AG09309 (cell line): ENCODE data around the gene YPEL1.

ENCODE experiments used
- DNase-seq: peaks from one replicate; pipeline ENCODE4 v3.0.0-alpha.2; 2010; ENCODE audit warnings: low read depth
- H3K4me3 ChIP-seq: 2 replicates; pipeline ENCODE4 v1.5.1; 2011; ENCODE audit warnings: mild to moderate bottlenecking, low read depth, low read length, moderate library complexity; ENCODE audit not compliant: control insufficient read depth
- TF ChIP-seq, protein P1 (sequence below): IDR thresholded peaks from 2 replicates; pipeline ENCODE4 v1.5.1; 2011; ENCODE audit warnings: mild to moderate bottlenecking, low read depth, low read length, inconsistent platforms; ENCODE audit not compliant: insufficient read depth, control insufficient read depth; ENCODE audit errors: missing control alignments

The YPEL1 gene

DNA sequence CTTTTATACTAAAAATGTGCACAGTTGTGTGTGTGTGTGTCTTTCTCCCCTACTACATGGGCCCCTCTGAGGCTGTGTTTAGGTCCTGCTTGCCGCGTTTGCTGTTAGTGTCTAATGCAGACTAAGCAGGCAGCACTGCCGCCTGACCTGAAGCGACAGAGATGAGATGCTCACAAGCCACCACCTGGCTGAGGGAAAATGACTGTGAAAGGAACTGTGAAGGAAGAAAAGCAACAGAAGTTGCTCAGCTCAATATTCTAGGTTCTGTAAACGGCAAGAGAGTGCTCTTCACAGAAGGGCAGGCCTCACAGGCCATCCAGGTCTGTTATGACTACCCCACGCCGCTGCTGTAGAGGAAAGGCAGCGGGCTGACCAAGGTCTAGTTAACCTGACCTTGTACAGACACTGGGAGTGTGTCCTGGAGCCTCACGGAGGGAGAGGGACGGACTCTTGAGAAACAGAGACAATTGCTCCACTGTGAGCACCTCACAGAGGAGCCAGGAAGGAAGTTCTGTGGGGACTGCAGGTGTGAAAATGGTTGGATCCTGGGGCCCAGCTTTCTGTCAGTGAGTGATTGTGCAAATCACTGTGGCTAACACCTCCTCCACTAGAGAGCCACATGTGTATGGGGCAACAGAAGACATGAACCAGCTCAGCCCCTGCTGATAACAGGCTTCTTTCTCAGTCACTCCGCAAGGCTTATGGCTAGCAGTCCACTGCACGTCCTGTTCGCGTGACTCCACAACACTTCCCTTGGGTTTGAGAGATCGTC is 31.3 kb upstream of the YPEL1 start:
- no peak for DNase-seq

DNA sequence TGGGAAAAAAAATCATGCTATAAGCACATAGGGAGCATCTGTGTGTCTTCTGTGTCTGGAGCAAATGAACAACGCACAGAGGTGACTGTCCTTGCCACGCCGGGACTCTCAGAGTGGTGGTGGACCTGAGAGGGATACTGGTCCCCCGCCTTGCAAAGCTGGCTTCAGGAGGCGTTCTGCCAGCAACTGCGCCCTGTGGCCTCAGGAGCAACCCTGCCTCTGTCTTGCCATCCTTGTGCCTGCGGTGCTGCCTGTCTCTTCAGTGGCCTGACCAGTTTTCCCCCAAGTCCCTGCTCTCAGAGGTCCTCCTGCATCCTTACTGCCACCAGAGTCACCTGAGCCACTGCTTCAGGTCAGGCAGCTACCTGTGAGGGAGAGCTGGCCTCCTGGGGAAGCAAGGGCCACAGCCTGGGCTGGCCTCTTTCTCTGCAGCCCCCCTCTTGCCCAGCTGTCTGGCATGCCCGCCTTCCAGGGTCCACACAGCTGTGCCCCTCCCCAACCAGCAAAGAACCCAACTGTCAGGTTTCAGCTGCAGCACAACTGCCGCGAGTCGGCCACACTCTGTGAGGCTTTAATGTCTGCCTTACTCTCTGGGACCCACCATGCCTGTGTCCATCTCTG is 30.4 kb upstream of the YPEL1 start:
- no peak for DNase-seq
- TF ChIP-seq, protein P1, sequence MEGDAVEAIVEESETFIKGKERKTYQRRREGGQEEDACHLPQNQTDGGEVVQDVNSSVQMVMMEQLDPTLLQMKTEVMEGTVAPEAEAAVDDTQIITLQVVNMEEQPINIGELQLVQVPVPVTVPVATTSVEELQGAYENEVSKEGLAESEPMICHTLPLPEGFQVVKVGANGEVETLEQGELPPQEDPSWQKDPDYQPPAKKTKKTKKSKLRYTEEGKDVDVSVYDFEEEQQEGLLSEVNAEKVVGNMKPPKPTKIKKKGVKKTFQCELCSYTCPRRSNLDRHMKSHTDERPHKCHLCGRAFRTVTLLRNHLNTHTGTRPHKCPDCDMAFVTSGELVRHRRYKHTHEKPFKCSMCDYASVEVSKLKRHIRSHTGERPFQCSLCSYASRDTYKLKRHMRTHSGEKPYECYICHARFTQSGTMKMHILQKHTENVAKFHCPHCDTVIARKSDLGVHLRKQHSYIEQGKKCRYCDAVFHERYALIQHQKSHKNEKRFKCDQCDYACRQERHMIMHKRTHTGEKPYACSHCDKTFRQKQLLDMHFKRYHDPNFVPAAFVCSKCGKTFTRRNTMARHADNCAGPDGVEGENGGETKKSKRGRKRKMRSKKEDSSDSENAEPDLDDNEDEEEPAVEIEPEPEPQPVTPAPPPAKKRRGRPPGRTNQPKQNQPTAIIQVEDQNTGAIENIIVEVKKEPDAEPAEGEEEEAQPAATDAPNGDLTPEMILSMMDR: no peak
- no peak overlapping the region for H3K4me3 ChIP-seq

More for the DNA sequence above, 31.3 kb upstream of the YPEL1 start:
- no peak overlapping the region for H3K4me3 ChIP-seq
- TF ChIP-seq, protein P1: no peak

DNA sequence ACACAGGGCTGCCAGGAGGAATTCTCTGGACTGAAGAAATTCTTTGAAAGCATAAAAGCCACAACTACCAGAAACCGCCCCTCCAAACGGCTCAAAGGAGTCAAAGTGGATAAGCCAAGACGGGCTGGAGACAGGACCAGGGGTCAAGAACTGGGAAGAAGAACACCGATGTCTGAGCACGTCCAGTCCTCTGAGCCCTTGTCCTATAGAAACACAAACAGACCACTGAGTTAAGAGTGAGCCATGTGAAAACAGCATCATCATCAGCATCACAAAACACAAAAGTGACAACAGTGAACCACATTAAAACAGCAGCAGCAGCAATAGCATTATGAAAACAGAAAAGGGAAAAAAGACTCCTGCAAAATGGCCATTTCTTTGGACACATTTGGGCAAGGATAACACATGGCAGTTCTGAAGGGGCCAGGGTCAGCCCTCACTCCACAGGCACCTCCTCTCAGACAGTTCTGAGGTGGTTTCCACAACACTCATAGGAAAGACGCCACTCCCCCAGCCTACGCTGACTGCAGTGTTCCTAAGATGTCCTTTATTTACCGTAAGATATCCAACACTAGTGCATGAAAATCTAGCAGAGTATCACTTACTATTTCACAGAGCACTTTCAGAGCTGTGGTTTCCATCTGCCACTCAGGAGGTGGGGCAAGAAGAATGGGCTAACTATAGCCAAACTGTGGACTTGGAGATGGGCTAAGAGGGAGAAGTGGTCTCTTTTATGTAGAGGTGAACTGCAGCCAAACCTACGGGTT is 28.6 kb upstream of the YPEL1 start:
- TF ChIP-seq, protein P1: no peak
- DNase-seq: no peak
- H3K4me3 ChIP-seq: no peak overlapping the region

DNA sequence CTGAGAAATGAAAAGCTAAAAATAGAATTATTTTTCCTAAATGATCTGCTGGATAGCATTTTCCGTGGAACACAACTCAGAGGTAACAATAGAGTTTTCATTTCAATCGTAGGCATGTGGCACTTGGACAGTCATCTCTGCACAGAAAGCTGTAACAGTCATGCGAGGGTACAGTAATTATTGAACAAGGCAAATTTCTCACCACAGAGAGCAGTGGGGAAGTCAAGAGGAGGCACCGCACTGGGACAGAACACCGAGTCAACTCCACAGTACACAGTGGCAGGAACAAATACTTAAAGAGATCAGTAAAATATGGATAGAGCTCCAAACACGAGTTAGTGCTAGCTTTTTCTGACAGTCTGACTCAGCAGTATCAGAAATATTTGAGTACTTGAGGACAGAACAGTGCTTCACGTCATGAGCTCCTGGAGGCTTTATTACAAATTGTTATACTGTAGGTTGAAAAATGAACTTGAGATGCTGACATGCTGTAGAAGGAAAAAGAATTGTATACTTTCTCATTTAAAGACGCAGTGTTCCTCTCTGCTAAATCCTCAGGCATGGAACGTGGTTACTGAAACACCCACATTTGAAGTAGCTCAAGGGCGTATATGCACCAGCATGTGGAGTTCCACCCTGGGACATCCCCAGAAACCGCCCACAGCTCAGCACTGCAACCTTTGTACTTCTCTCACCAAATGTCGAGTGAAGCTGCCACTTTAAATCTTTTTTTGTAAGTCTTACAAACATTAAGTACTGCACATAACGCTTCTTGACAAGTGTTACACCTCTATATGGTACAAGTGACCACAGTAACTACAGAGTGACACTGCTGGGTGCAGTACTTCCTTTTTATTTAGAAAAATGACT is 27.4 kb upstream of the YPEL1 start:
- DNase-seq: no peak
- H3K4me3 ChIP-seq: no peak overlapping the region

DNA sequence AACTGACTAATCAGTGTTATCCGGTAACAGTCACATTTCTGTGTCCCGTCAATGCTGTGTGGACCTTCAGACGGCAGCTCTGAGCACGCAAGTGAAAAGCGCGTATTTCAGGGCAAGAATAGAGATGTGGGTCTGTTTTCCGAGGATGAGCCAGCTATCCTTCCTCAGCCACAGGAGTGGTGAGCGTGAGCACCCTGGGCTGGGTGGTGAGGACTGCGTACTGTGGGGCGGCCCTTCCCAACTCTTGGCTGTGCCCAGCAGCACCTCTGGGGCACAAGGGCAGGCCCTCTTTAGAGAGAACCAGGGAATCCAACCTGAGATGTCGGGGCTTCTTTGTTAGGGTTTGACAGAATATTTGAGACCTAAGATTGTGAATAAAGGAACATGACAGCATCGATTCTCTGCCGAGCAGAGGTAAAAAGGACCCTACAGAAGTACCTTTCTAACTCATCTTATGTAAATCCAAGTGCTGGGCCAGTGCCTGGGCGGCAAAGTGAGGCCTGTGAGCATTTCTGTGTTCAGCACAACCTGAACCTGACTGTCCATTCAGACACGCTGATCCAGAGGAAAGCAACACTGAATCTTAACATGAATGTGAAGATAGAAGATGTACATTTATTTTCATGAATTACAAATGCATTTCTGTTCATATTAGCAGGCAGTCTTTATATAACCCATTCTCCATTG is 26.5 kb upstream of the YPEL1 start:
- H3K4me3 ChIP-seq: no peak overlapping the region
- TF ChIP-seq, protein P1: no peak
- no peak for DNase-seq

More for the DNA sequence above, 27.4 kb upstream of the YPEL1 start:
- TF ChIP-seq, protein P1: no peak
